ENCODE results near the gene GALNT16.

The GALNT16 gene

DNA sequence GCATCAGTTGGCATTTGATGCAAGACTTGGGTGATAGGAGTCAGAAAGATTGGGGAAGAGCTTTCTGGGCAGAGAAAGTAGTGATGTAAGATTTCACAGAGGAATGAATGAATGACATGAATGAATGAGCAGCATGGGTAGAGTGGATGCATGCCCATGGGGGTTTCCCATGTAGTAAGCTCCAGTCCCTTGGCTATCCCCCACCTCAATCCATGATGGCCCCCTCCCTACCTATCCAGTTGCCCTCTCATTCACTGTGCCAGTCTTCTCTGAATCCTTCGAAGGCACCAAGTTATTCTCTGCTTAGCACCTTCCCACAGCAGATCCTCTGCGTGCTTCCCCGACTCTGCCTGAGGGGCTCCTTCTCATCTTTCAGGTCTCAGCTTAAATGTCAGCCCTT, 106.1 kb downstream of the GALNT16 start:
- TF ChIP-seq FOXP2 (optimal IDR thresholded peaks at IDR 0.05; ENCODE audit: borderline replicate concordance, extremely low read depth, extremely low read length, insufficient read depth): no peak

DNA sequence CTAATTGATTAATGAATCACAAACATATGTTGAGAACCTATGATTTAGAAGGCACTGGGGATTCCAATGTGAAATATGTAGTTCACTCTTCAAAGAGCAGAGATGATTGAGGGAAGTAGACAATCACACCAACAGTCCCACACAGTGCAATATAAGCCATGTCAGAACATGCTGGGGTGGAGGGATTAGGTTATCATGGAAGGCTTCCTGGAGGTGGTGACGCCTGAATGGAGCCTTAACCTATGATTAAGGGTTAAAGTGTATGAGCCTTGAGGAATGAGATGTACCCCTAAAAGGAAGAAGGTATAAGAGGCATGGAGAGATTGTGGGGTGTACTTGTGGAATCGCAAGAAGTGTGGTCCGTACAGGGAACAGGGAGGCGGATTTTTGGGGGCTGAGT, 106.8 kb downstream of the GALNT16 start:
- TF ChIP-seq FOXP2 (optimal IDR thresholded peaks at IDR 0.05; ENCODE audit: borderline replicate concordance, extremely low read depth, extremely low read length, insufficient read depth): no peak
- TF ChIP-seq POLR2AphosphoS5 (IDR thresholded peaks at IDR 0.05; ENCODE audit: low read depth, low read length): no peak
- no peak for TF ChIP-seq SIN3A (IDR thresholded peaks at IDR 0.05; ENCODE audit: borderline replicate concordance, insufficient read depth, low read length)
- no peak for TF ChIP-seq TAF1 (IDR thresholded peaks at IDR 0.05; ENCODE audit: borderline replicate concordance, insufficient read depth, low read length)
- TF ChIP-seq, protein P1, sequence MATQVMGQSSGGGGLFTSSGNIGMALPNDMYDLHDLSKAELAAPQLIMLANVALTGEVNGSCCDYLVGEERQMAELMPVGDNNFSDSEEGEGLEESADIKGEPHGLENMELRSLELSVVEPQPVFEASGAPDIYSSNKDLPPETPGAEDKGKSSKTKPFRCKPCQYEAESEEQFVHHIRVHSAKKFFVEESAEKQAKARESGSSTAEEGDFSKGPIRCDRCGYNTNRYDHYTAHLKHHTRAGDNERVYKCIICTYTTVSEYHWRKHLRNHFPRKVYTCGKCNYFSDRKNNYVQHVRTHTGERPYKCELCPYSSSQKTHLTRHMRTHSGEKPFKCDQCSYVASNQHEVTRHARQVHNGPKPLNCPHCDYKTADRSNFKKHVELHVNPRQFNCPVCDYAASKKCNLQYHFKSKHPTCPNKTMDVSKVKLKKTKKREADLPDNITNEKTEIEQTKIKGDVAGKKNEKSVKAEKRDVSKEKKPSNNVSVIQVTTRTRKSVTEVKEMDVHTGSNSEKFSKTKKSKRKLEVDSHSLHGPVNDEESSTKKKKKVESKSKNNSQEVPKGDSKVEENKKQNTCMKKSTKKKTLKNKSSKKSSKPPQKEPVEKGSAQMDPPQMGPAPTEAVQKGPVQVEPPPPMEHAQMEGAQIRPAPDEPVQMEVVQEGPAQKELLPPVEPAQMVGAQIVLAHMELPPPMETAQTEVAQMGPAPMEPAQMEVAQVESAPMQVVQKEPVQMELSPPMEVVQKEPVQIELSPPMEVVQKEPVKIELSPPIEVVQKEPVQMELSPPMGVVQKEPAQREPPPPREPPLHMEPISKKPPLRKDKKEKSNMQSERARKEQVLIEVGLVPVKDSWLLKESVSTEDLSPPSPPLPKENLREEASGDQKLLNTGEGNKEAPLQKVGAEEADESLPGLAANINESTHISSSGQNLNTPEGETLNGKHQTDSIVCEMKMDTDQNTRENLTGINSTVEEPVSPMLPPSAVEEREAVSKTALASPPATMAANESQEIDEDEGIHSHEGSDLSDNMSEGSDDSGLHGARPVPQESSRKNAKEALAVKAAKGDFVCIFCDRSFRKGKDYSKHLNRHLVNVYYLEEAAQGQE (IDR thresholded peaks at IDR 0.05; ENCODE audit: insufficient read depth in 1 of 2, low read depth in 2 of 2, low read length in 2 of 2): no peak

DNA sequence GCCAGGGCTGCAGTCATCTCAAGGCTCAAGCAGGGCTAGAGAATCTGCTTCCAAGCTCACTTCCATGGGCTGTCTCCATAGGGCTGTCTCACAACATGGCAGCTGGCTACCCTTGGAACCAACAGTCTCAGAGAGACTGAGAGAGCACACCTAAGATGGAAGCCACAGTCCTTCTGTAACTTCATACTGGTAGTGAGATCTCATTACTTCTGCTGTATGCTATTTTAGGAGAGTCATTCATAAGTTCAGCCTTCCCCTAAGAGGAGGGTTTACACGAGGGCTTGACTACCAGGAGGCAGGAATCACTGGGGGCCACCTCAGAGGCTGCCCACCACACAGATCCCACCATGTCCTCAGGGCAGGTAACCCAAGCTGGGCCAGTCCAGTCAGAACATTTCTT, 108.4 kb downstream of the GALNT16 start:
- no peak for TF ChIP-seq POLR2AphosphoS5 (IDR thresholded peaks at IDR 0.05; ENCODE audit: low read depth, low read length)
- no peak for TF ChIP-seq FOXP2 (optimal IDR thresholded peaks at IDR 0.05; ENCODE audit: borderline replicate concordance, extremely low read depth, extremely low read length, insufficient read depth)
- TF ChIP-seq, protein P1 (IDR thresholded peaks at IDR 0.05; ENCODE audit: insufficient read depth in 1 of 2, low read depth in 2 of 2, low read length in 2 of 2): no peak
- TF ChIP-seq SIN3A (IDR thresholded peaks at IDR 0.05; ENCODE audit: borderline replicate concordance, insufficient read depth, low read length): no peak
- TF ChIP-seq TAF1 (IDR thresholded peaks at IDR 0.05; ENCODE audit: borderline replicate concordance, insufficient read depth, low read length): no peak

DNA sequence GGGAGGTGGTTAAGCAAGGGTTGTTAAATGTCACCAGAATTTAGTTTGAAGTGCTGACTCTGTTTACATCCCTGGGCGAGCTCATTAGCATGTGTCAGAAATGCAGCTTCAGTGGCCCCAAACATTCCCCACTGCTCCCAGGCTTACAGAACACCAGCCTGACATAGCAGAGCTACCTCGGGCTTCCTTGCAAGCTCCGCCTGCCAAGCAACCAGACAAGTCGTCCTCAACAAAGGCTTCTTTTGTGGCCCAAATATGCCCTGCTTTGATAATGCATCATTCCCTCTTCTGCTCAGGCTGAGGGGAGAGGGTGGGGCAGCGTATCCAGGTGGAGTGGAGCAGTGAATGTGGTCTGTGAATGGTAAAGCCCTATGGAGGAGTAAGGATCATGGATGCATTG, 110.1 kb downstream of the GALNT16 start:
- TF ChIP-seq FOXP2 (optimal IDR thresholded peaks at IDR 0.05; ENCODE audit: borderline replicate concordance, extremely low read depth, extremely low read length, insufficient read depth) (no peak), TAF1 (IDR thresholded peaks at IDR 0.05; ENCODE audit: borderline replicate concordance, insufficient read depth, low read length) (no peak)
- TF ChIP-seq, protein P1 (IDR thresholded peaks at IDR 0.05; ENCODE audit: insufficient read depth in 1 of 2, low read depth in 2 of 2, low read length in 2 of 2): no peak

DNA sequence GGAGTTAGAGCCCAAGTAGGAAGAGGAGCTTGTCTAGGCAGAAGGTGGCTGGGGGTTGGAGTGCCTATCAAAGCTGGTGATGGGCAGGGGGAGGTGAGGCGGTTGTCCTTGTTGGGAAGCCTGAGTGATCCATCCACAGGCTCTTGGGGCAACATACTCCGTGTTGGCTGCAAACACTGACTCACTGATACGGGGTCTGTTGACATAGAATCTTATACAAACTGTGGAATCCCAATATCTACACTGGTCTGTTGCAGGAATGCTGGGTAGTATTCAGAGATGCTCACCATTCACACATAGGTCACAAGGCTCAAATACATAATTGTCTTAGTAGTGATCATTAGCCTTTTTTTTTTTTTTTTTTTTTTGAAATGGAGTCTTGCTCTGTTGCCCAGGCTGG, 112.2 kb downstream of the GALNT16 start:
- TF ChIP-seq SIN3A (IDR thresholded peaks at IDR 0.05; ENCODE audit: borderline replicate concordance, insufficient read depth, low read length) (no peak), FOXP2 (optimal IDR thresholded peaks at IDR 0.05; ENCODE audit: borderline replicate concordance, extremely low read depth, extremely low read length, insufficient read depth) (no peak), TAF1 (IDR thresholded peaks at IDR 0.05; ENCODE audit: borderline replicate concordance, insufficient read depth, low read length) (no peak), POLR2AphosphoS5 (IDR thresholded peaks at IDR 0.05; ENCODE audit: low read depth, low read length) (no peak)
- TF ChIP-seq, protein P1 (IDR thresholded peaks at IDR 0.05; ENCODE audit: insufficient read depth in 1 of 2, low read depth in 2 of 2, low read length in 2 of 2): no peak

All from PFSK-1 (cell line).